Endothelial cell of umbilical vein (primary cell): ENCODE measurements around the gene UNC93B1.

Source experiments
- CTCF ChIP-seq, 2 donors: IDR thresholded peaks; 1 replicate in 1 of 2; 2 replicates in 1 of 2; pipeline ENCODE4 v1.5.1; 2011; ENCODE audit warnings: low read length in 2 of 2, mild to moderate bottlenecking in 2 of 2, moderate library complexity in 2 of 2, control low read depth in 1 of 2, inconsistent platforms in 1 of 2, low read depth in 1 of 2; ENCODE audit not compliant: insufficient read depth in 1 of 2; ENCODE audit errors: extremely low read depth in 1 of 2
- POLR2A ChIP-seq: IDR thresholded peaks from 2 replicates; pipeline ENCODE4 v1.6.1; 2012; ENCODE audit warnings: low read depth, mild to moderate bottlenecking, control low read depth, low read length
- POLR2AphosphoS5 ChIP-seq: IDR thresholded peaks from 2 replicates; pipeline ENCODE4 v1.6.1; 2012; ENCODE audit warnings: low read depth, mild to moderate bottlenecking, control low read depth, low read length, moderate library complexity; ENCODE audit not compliant: insufficient read depth

- TF ChIP-seq CTCF (IDR thresholded peaks at IDR 0.05; ENCODE audit: extremely low read depth in 1 of 2, insufficient read depth in 1 of 2, low read depth in 1 of 2, low read length in 2 of 2): peak in 1 of 2 donors; percentile 1
- TF ChIP-seq POLR2AphosphoS5: no peak
- no peak for TF ChIP-seq POLR2A
These were observed 5.6 kb upstream of the UNC93B1 start for GRCh38 chr11:68009391-68010089.
